OCI-LY3 (cell line): ENCODE data around the gene TBX1.

Source experiments
- H2AFZ ChIP-seq: fragments of 200-600, 300-600 bp; shearing (Covaris generic); 2 replicates; pipeline ENCODE4 v1.6.0; 2014; ENCODE audit warnings: antibody characterized with exemption, low read depth, low read length
- H3K27ac ChIP-seq: fragments of 200-600, 300-600 bp; sonication (generic); 2 replicates; pipeline ENCODE4 v1.5.1; 2014; ENCODE audit warnings: mild to moderate bottlenecking, low read length, moderate library complexity, mixed read lengths
- H3K27me3 ChIP-seq: fragments of 200-600, 300-600 bp; sonication (generic); 2 replicates; pipeline ENCODE4 v1.6.1; 2014; ENCODE audit warnings: low read depth, low read length, mixed read lengths
- H3K36me3 ChIP-seq: fragments of 200-600, 300-600 bp; sonication (generic); replicated peaks from 2 replicates; pipeline ENCODE3; 2014; ENCODE audit warnings: low read depth, low read length, mixed read lengths
- H3K4me1 ChIP-seq: fragments of 300-600, 200-600 bp; sonication (generic); 2 replicates; pipeline ENCODE4 v1.6.1; 2014; ENCODE audit warnings: low read length, mixed read lengths
- H3K4me2 ChIP-seq: fragments of 200-600, 300-600 bp; sonication (generic); 2 replicates; pipeline ENCODE4 v1.6.1; 2014; ENCODE audit warnings: low read length, mixed read lengths
- H3K4me3 ChIP-seq: fragments of 300-600, 200-600 bp; sonication (generic); 2 replicates; pipeline ENCODE4 v1.5.1; 2014; ENCODE audit warnings: antibody characterized with exemption, mild to moderate bottlenecking, low read length, moderate library complexity
- H3K79me2 ChIP-seq: fragments of 300-600, 200-600 bp; shearing (Covaris generic); 2 replicates; pipeline ENCODE4 v1.6.1; 2014; ENCODE audit warnings: mild to moderate bottlenecking, low read length, mixed read lengths
- H3K9ac ChIP-seq: fragments of 300-600, 200-600 bp; shearing (Covaris generic); 2 replicates; pipeline ENCODE4 v1.6.0; 2014; ENCODE audit warnings: mild to moderate bottlenecking, low read length, moderate library complexity
- H3K9me3 ChIP-seq: fragments of 200-600, 300-600 bp; shearing (Covaris generic); 2 replicates; pipeline ENCODE4 v1.6.1; 2014; ENCODE audit warnings: low read length, mixed read lengths; ENCODE audit not compliant: insufficient read depth
- H4K20me1 ChIP-seq: fragments of 200-600, 300-600 bp; sonication (generic); 2 replicates; pipeline ENCODE4 v1.6.1; 2016; ENCODE audit warnings: low read length, mixed read lengths; ENCODE audit not compliant: insufficient read depth
- EZH2phosphoT487 ChIP-seq: fragments of 200-600 bp; shearing (Covaris generic); IDR thresholded peaks from 2 replicates; pipeline ENCODE4 v1.6.1; 2018; ENCODE audit warnings: antibody characterized with exemption, mixed run types, low read depth
- TF ChIP-seq, protein P1 (sequence below): fragments of 200-600, 300-600 bp; sonication (generic); IDR thresholded peaks from 2 replicates; pipeline ENCODE4 v1.5.1; 2014; ENCODE audit warnings: antibody characterized with exemption, low read length, low read depth

The TBX1 gene

DNA sequence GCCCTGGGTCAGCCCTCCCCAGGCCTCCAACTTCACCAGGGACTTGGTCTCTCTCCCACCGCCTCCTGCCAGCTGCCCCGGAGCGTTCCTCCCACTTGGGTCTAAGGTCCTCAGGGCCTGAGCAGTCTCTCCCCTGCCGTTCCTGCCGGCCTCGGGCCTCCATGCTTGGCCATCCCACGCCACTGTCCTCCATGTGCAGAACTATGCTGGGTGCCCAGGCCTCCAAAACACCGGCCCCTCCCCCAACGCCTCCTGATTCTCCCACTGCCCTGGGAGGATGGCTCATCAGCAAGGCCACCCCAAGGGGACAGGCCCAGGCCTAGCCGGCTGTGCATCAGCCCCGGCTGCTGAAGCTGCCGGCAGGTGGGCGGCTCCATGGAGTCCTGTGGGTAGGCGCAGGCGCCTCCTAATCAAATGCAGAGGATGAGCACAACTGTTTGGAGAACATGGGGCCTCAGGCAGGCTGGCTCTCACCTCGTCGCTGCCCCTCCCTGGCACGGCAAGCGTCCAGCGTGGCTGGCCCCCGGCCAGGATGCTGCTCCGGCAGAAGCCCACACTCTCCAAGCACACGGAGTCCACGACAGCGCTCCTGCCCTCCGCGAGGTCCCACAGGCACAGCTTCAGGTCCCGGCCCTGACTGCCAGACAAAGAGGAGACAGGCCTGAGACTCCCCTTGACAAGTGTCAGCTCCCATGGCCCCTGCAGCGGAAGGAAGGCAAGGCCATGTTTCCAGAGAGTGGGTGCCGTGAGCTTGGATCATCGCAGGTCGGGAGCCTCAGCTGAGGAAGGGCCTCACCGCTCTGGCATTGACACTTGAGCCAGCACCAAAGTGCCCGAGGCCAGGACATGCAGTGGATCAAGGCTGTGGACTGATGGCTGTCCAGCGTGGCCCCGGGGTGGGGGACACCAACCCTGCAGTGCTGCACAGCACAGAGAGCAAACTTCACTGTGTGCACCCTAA is 51.5 kb downstream of the TBX1 start:
- Histone ChIP-seq H3K4me3 (no peak overlapping the region), H2AFZ (no peak overlapping the region), H3K27me3 (no peaks in the 10 kb centered on the region), H3K4me2 (no peak overlapping the region), H4K20me1 (no peaks in the 10 kb centered on the region), H3K4me1 (no peaks in the 10 kb centered on the region), H3K36me3 (no peaks in the 10 kb centered on the region), H3K27ac (no peak overlapping the region), H3K9ac (no peak overlapping the region), H3K9me3 (no peaks in the 10 kb centered on the region), H3K79me2 (no peaks in the 10 kb centered on the region)
- TF ChIP-seq, protein P1, sequence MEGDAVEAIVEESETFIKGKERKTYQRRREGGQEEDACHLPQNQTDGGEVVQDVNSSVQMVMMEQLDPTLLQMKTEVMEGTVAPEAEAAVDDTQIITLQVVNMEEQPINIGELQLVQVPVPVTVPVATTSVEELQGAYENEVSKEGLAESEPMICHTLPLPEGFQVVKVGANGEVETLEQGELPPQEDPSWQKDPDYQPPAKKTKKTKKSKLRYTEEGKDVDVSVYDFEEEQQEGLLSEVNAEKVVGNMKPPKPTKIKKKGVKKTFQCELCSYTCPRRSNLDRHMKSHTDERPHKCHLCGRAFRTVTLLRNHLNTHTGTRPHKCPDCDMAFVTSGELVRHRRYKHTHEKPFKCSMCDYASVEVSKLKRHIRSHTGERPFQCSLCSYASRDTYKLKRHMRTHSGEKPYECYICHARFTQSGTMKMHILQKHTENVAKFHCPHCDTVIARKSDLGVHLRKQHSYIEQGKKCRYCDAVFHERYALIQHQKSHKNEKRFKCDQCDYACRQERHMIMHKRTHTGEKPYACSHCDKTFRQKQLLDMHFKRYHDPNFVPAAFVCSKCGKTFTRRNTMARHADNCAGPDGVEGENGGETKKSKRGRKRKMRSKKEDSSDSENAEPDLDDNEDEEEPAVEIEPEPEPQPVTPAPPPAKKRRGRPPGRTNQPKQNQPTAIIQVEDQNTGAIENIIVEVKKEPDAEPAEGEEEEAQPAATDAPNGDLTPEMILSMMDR: no peak
- no peak for TF ChIP-seq EZH2phosphoT487

DNA sequence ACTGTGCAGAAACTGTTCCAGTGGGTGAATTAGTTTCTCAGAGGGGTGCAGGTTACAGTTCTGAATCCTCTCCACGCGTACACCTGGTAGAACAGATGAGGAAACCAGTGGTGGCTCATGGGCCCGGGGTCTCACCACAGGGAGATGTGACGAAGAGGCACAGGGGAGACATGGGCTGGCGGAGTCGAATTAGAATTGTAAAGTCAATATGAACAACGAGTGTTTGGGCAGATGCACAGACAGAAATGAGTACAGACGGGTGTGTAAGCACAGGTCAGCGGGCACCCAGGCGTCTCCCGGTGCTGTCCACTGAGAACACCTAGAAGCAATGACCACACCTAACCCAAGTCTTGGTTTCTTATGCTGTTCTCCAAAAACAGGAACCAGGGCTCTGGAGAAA is 52.3 kb downstream of the TBX1 start:
- Histone ChIP-seq H3K4me3 (no peak overlapping the region), H3K9me3 (no peaks in the 10 kb centered on the region), H3K9ac (no peak overlapping the region), H3K27ac (no peak overlapping the region), H3K36me3 (no peaks in the 10 kb centered on the region), H3K4me1 (no peaks in the 10 kb centered on the region), H2AFZ (no peak overlapping the region), H3K4me2 (no peak overlapping the region), H3K79me2 (no peaks in the 10 kb centered on the region), H3K27me3 (no peaks in the 10 kb centered on the region), H4K20me1 (no peaks in the 10 kb centered on the region)
- TF ChIP-seq, protein P1: no peak
- TF ChIP-seq EZH2phosphoT487: no peak

DNA sequence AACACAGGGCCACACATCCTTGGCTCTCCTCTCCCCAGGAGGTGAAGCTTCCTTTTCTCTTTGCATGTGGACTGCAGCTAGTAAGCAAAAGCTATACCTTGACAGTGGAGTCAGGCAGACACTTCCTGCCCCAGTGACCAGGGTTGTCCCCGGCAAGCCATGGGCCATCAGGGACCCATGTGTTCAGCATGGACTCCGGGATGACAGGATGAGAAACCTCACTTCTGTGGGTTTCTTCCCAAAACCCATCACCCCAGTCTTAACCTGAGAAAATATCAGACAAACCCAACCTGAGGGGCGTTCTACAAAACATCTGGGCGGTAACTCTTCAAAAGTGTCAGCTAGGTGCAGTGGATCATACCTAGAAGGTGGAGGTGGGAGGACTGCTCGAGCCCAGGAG is 53.9 kb downstream of the TBX1 start:
- no peaks in the 10 kb centered on the region for H3K9me3 ChIP-seq
- no peaks in the 10 kb centered on the region for H3K36me3 ChIP-seq
- no peak for TF ChIP-seq EZH2phosphoT487
- TF ChIP-seq, protein P1: no peak
- no peak overlapping the region for H3K27ac ChIP-seq
- H2AFZ ChIP-seq: no peak overlapping the region
- H3K4me3 ChIP-seq: no peak overlapping the region
- no peaks in the 10 kb centered on the region for H4K20me1 ChIP-seq
- no peak overlapping the region for H3K9ac ChIP-seq
- no peaks in the 10 kb centered on the region for H3K27me3 ChIP-seq
- no peaks in the 10 kb centered on the region for H3K79me2 ChIP-seq
- H3K4me1 ChIP-seq: no peaks in the 10 kb centered on the region
- H3K4me2 ChIP-seq: no peak overlapping the region

DNA sequence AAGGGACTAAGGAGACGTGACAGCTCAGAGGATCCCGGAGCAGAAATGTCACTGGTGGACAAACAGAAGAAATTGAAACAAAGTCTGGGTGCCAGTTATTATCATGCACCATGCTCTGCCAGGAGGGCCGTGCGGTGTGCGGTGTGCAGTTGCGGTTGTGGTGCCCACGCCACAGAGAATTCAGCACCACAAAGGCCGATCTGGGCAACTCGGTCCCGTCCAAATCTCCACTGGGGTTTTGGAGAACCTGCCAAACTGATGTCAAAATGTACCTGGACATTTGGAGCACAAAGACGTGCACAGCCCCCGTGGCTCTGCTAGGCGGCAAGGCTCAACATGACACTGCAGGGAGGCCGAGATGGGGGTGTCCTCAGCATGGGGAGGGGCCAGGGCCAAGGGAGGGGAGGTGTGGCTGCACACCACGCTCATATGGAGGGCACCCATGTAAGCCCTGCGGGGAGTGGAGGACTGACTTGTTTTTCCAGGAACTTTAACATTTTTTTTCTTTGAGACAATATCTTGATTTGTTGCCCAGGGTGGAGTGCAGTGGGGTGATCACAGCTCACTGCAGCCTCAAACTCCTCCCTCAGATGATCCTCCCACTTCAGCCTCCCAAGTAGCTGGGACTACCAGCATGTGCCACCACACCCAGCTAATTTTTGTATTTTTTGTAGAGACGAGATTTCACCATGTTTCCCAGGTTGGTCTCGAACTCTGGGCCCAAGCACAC is 54.7 kb downstream of the TBX1 start:
- H2AFZ ChIP-seq: no peak overlapping the region
- no peak overlapping the region for H3K4me3 ChIP-seq
- H3K79me2 ChIP-seq: no peaks in the 10 kb centered on the region
- H3K27ac ChIP-seq: no peak overlapping the region
- H3K9ac ChIP-seq: no peak overlapping the region
- H3K9me3 ChIP-seq: no peaks in the 10 kb centered on the region
- no peak overlapping the region for H3K4me2 ChIP-seq
- TF ChIP-seq, protein P1: no peak
- no peak for TF ChIP-seq EZH2phosphoT487
- H3K4me1 ChIP-seq: no peaks in the 10 kb centered on the region
- no peaks in the 10 kb centered on the region for H3K27me3 ChIP-seq
- H4K20me1 ChIP-seq: no peaks in the 10 kb centered on the region; the same call in 1 of the 2 replicates
- H3K36me3 ChIP-seq: no peaks in the 10 kb centered on the region
